NCI-H187 treated with DMSO at 0.1 percent for 48 hours (cell line): ENCODE data around the gene TRIM7.
"Not testable (repeated sequence)": the region's sequence is repeated elsewhere in the genome, so short reads cannot be mapped to it uniquely, and the experiment has no call there.

ENCODE experiments used
- DNase-seq: peaks from one replicate; lab custom pipeline; 2025; lab: John Stamatoyannopoulos, UW

TRIM7 gene

DNA sequence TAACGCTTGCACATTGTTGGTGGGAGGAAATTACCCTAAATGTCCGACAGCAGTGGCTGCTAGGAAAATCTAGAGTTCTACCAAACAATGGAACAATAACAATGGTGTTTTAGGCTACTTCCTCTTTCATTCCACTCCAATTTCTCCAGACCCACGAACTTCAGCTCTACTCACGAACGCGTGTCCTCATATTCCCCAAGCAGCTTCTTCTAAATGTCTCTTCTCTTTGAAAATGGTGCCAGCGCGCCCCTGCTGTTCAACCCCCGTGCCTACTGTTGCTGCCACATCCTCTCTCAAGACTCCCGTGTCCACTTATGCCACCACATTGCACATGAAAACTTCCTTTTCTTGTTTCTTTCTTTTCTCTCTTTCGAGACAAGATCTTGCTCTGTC, 32.0 kb downstream of the TRIM7 start:
- DNase-seq, result no peak

GRCh38 chr5:181171782-181172181, 33.2 kb downstream of the TRIM7 start:
- DNase-seq, result no peak

GRCh38 chr5:181170996-181171395, 34.0 kb downstream of the TRIM7 start:
- DNase-seq, result no peak

- no peak for DNase-seq
Observed at GRCh38 chr5:181170237-181170825, 34.7 kb downstream of the TRIM7 start.

DNA sequence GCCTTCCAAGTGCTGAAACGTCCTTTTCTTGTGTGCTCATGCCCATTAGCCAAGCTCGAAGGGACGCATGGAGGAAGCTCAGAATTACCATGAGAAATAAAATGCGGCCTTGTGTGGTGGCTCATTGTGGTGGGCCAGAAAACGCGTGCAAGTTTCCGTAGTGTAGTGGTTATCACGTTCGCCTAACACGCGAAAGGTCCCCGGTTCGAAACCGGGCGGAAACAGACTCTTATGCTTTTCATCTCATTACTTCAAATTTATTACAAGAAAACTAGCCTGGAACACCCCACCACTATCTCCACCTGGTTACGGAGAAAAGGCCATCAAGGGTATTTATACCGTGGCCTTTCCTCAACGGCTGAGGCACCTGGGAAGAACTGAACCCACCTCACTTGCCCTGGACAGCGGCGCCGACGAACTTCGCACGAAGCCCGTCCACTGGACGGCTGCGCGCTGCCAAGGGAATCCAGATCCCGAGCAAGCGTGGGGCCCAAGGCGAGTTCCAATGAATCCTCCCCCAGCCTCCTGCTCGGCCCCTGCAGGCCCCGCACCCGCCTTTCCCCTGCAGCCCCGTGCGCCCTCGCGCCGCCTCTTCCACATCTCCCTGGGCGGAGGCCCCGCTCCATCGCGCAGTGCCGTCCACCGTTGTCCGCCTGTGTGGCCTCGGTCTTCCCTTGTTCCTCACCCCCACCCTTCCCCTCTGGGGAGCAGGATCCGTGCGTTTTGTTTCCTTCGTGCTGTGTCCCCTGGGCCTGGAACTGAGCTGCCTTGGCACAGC, 35.3 kb downstream of the TRIM7 start:
- DNase-seq, result not testable (repeated sequence)

DNA sequence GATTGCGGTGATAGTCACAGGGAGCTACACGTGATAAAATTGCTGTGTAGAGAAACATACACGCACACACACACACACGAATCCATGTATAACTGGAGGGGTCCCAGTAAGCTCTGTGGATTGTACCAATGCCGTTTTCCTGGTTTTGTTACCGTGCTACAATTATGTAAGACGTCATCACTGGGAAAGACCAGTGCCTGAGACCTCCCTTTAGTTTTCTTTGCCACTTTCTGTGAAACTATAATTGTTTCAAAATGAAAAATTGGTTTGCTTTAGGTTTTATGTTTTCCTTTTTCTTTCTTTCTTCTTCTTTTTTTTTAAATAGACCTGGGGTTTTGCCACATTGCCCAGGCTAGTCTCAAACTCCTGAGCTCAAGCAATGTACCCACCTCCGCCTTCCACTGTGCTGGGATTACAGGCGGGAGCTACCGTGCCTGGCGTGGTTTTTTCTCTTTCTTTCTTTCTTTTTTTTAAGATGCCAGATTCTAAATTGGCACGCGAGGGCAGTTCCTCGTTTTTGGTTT, 36.3 kb downstream of the TRIM7 start:
- DNase-seq, result no peak

DNA sequence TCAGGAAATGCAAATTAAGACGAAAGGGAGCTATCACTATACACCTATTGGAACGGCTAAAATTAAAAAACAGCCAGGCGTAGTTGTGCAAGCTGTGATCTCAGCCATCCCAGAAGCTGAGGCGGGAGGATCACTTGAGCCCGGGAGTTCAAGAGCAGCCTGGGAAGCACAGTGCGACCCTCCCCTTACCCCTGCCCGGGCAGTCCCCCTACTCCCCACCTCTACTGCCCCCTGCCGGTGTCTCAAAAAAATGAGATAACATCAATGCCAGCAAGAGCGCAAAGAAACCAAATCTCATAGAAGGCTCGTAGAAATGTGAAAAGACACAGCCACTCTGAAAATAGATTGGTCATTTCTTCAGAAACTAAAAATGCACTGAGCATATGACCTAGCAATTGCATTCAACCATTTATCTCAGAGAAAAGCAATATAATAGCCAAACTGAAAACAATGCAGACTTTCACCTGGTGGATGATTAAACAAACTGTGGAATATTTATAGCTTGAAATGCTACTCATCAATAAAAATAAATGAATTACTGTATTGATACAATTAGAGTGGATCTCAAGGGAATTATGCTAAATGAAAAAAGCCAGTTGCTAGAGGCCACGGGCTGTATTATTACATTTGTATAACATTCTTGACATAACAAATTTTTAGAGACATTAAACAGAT, 37.0 kb downstream of the TRIM7 start:
- no peak for DNase-seq

- DNase-seq, result no peak
Observed at GRCh38 chr5:181166812-181167733, 37.9 kb downstream of the TRIM7 start.

- no peak for DNase-seq
Observed at GRCh38 chr5:181164076-181164952, 40.7 kb downstream of the TRIM7 start.

- DNase-seq, result no peak
Observed at GRCh38 chr5:181163487-181164075, 41.4 kb downstream of the TRIM7 start.

- no peak for DNase-seq
Observed at GRCh38 chr5:181161534-181162175, 43.3 kb downstream of the TRIM7 start.

DNA sequence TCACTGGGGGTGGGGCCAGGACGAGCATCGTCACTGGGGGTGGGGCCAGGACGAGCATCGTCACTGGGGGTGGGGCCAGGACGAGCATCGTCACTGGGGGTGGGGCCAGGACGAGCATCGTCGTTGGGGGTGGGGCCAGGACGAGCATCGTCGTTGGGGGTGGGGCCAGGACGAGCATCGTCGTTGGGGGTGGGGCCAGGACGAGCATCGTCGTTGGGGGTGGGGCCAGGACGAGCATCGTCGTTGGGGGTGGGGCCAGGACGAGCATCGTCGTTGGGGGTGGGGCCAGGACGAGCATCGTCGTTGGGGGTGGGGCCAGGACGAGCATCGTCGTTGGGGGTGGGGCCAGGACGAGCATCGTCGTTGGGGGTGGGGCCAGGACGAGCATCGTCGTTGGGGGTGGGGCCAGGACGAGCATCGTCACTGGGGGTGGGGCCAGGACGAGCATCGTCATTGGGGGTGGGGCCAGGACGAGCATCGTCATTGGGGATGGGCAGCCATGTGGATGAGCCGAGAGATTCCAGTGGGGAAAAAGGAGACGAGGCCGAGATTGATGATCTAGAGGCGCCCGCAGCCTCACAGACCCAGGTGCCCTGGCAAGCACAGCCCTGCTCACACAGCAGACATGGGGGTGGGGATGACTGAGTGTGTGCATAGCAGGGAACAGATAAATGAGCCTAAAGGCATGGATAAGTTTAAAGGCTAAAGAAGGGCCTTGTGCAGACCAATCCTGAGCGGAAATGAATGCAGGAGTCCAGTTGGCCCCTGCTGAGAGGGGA, 44.1 kb downstream of the TRIM7 start:
- not testable (repeated sequence) for DNase-seq

DNA sequence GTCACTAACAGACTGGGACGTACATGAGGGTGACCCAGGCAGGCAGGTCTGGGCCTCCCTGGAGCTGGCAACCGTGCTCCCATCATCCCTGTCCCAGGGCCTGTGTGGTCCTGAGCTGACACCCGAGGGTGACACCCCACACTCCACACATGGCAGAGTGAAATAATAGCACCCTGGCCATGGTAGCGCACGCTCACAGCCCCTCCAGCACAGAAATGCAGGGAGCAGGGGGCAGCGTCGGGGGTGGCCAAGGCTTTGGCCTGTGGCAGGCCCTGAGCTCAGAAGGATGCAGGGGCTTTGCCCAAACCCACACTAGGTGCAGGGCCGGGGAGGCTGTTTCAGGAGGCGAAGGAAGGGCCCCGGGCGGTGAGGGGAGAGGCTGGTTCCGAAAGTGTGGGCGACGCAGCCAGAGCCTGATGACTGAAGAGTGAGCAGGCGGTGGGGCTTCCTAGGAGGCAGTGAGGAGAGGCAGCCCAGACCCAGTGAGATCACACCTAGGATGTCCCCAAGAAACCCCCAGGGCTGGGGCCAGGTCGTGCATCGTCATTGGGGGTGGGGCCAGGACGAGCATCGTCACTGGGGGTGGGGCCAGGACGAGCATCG, 44.7 kb downstream of the TRIM7 start:
- no peak for DNase-seq

DNA sequence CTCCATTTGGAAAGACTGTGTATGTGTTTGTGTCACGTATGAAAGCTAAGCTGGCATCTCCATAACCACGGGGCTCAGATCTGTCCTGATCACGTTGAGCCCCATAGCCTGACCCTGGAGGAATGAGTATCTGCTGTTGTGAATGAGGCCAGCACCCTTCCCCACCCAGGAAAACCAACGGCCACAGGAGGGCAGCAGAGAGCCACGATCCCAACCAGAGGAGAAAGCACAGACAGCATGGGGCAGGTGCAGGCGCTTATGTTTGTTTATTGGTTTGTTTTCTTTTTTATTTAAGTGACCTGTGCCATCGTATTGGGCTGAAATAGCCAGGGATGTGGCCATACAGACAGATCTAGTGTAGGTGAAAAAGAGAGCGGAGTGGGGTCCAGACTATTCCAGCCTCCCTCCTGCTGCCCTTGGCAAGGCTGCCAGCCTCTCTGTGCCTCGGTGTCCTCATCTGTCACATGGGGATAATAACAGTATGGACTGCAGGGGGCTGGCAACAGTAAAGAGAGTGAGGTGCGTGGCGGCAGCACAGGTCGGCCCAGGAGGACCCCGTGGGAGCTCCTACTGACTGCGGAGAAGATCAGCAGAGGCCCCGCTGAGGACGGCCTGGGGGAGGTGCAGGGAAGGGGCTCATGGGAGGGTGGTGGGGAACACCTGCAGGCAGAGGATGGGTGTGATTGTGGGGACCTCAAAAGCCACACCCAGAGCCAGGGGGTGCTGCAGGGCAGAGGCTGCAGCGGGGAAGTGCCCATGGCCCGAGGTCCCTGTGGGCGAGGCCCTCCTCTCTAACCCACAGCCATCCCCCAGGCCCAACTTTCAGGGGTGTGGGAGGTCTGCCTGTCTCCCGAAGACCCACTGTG, 45.5 kb downstream of the TRIM7 start:
- peak; percentile 72 for DNase-seq

- no peak for DNase-seq
Observed at GRCh38 chr5:181158869-181159268, 46.1 kb downstream of the TRIM7 start.

GRCh38 chr5:181156758-181157157, 48.2 kb downstream of the TRIM7 start:
- DNase-seq, result no peak

GRCh38 chr5:181153814-181154213, 51.2 kb downstream of the TRIM7 start:
- no peak for DNase-seq

DNA sequence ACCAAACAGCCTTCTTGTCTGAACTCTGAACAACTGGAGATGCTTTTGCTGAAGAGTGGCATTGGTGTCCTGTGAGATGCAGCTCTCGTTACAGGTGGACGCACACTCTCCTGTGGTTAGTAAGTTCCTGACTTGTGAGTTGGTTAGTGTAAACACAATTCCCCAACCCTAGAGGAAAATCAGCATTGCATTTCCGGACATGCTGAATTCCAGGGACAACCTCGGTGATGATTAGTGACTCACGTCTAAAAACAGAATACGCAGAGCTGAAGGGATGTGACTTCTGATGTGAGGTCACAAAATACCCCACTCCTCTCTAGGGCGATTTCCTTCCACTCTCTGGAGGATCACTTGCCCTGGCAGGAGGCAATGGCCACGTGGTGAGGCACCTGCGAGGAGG, 52.6 kb downstream of the TRIM7 start:
- DNase-seq, result no peak
